Body of pancreas (tissue), 4 donors: ENCODE data around the gene RPS6KA3. TPM values are rescaled to one million over a fixed set of nuclear protein-coding genes. Genes with fewer than 3 reads are reported as not detected.

Experiments
- ATAC-seq: fragments of 150-250 bp; one replicate; pipeline ENCODE4 v1.9.1; 2016
- DNase-seq, 4 donors: peaks; one replicate each; pipeline ENCODE4 v3.0.0-alpha.2; 2019
- H3K27ac ChIP-seq, 4 donors: fragments of 200-600 bp; sonication (generic); 1 replicate in 3 of 4; 2 replicates in 1 of 4; pipeline versions ENCODE4 v1.5.1 to v1.6.1; 2016 to 2019; ENCODE audit warnings: mild to moderate bottlenecking in 1 of 4, mixed read lengths in 1 of 4, moderate library complexity in 1 of 4
- H3K27me3 ChIP-seq, 2 donors: fragments of 200-600 bp; sonication (generic); one replicate each; pipeline ENCODE4 v1.6.0; 2016; ENCODE audit warnings: mild to moderate bottlenecking in 1 of 2
- H3K36me3 ChIP-seq, 2 donors: fragments of 200-600 bp; sonication (generic); replicated peaks in 1 of 2; 2 replicates each; pipeline ENCODE4 v1.5.1; 2016; ENCODE audit warnings: low read depth in 2 of 2; ENCODE audit not compliant: insufficient read depth in 1 of 2
- H3K4me1 ChIP-seq: fragments of 200-600 bp; sonication (generic); one replicate; pipeline ENCODE4 v1.6.0; 2016
- H3K4me3 ChIP-seq, 2 donors: fragments of 200-600 bp; sonication (generic); 1 replicate in 1 of 2; 2 replicates in 1 of 2; pipeline ENCODE4 v1.5.1; 2016 to 2019
- H3K9me3 ChIP-seq, 3 donors: fragments of 200-600 bp; sonication (generic); 1 replicate in 2 of 3; 2 replicates in 1 of 3; pipeline ENCODE4 v1.5.1; 2016
- CTCF ChIP-seq, 7 experiments: fragments of 450-650 bp in 4 of 7; fragments of 200-600 bp in 3 of 7; sonication (generic) in 3 of 7; IDR thresholded peaks; one replicate each; pipeline ENCODE4 v1.5.1; 2016 to 2019; ENCODE audit warnings: antibody characterized with exemption in 7 of 7
- POLR2A ChIP-seq, 3 donors: fragments of 450-650 bp; IDR thresholded peaks; one replicate each; pipeline ENCODE4 v1.6.1; 2016; ENCODE audit warnings: antibody characterized with exemption in 3 of 3, mild to moderate bottlenecking in 2 of 3
- WGBS, 2 donors: methylation state at CpG; one replicate each; pipeline ENCODE4 v1.1.5; 2017; 5-methylcytosine and 5-hydroxymethylcytosine counted together
- intact Hi-C: fragments of 100-400 bp; cut with DNase I; formaldehyde crosslinking; loops from one replicate; pipeline ENCODE4 v1.15.1; 2023
- small RNA-seq: library from RNA; depleted of rRNA; stranded (forward); fragments of <200 nt; gene quantifications from one replicate; pipeline ENCODE3, GENCODE V24; 2016
- total RNA-seq, 2 donors: library from RNA; depleted of rRNA; stranded (reverse); fragments of >200 nt; gene quantifications; one replicate each; pipeline ENCODE4 v1.1.0, GENCODE V29; 2016

Gene RPS6KA3
- total RNA-seq, 2 donors from 2014 or later, result 16.2 to 27.5 TPM

- Histone ChIP-seq H3K27ac (no peak overlapping the region), H3K27me3 (no peaks in the 10 kb centered on the region), H3K9me3 (no peaks in the 10 kb centered on the region), H3K4me3 (no peak overlapping the region), H3K4me1 (no peaks in the 10 kb centered on the region), H3K36me3 (no peaks in the 10 kb centered on the region)
- TF ChIP-seq CTCF (IDR thresholded peaks at IDR 0.05) (no peak), POLR2A (IDR thresholded peaks at IDR 0.05) (no peak)
- no peak for DNase-seq
- 43 to 44% methylated on average over 2 of the region's 2 CpGs for WGBS, 2 donors
- ATAC-seq, result no peak
- intact Hi-C loops, result no loop called here
Measured at GRCh38 chrX:20101934-20102581, 164.7 kb downstream of the RPS6KA3 start.

Small RNA genes lying within 50 kb of the gene (small RNA-seq; reads per million reads assigned to genes)
- gene RF00493, result 48.4 reads per million, percentile 95 among the genes with 10 or more reads in this experiment
- gene RF00494, result not detected

Other genes with a start within 250 kb of the RPS6KA3 start
- under 1 TPM; under 0.01 to 0.99 TPM for gene MAP7D2, start 150.0 kb downstream of the RPS6KA3 start, total RNA-seq
- 10 to 100 TPM; 23.4 to 29.1 TPM for gene EIF1AX, start 125.1 kb downstream of the RPS6KA3 start, total RNA-seq